ENCODE data around the gene AKAP9. TPM values are rescaled to one million over a fixed set of nuclear protein-coding genes. Genes with fewer than 3 reads are reported as not detected.

Gene AKAP9
- total RNA-seq (2022; extraction: Qiagen RNA extraction): 12.3 to 20.0 TPM (median 12.7 TPM) in 5 replicates

DNA sequence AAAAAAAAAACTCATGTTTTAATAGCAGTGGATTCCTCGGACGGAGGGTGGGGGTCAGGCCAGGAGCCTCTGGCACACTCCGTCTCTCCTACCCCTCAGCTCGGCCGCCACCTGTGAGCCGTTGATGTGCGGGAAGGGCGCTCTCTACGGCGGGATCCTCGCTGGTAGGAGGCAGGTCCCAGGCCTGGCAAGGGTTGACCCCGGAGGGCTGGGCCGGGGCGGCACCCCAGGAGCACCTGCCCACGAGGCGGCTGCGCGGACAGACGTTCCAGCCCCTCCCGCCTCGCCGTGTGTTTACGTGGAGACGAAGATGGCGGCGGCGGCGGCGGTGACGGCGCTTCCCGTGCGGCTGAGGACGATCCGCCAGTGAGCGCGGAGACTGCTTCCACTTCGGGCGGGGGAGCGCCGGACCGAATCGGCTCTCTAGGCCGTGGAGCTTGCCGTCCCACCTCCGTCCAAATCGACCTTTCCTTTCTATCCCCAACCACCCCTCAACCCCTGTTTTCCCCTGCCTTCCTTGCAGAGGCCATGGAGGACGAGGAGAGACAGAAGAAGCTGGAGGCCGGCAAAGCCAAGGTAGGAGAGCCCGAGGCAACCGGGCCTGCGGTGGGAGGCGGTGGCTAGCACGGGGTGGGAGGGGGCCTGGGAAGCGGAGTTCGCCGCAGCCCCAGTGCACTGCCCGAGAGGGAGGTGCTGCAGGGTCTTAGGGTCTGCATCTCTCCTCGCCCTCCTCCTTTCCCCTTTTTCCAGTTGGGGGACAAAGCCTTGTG lies at the start of gene AKAP9:
Gene AKAP9 (plus strand): TSS at position 291 of the 770 bp plus-strand sequence. CDS start 238 bp downstream, at position 529.

DNA sequence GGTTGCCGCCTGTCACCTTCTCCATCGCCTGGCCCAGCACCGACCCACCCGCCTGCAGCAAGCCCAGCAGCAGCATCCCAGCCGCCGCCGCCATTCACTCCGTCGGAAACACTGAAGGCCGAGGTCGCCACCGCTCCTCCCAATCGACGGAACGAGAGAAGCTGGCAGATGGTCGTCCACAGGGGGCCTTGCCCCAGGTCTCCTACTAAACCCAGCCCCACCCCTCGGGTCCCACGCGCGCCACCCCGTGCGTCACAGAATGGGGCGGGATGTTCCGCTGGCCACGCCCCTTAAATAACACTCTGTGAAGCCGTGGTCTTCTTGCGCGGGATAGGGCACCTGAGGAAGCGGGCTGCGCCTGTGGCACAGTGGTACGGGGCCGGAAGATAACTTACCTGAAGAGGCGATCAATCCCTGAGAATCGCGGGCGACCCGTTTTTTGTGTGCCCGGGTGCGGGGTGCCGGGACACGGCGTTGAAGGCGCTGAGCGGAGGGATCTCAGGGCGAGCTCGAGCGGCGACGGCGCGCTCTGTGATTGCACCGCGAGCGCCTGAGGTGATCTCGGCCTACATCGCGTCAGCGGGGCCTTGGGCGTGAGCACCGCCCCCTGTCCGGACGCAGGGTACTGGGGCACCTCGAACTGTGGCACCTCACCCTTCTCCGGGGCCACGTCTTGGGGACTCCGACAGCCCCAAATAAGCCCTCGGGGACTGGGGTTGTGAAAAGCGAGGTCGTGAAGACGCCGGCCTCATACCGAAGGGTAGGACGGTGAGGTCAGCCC lies 193.8 kb downstream of the AKAP9 start, which contains the start of gene CYP51A1:
Gene CYP51A1 (minus strand): TSS at position 207 of the 781 bp plus-strand sequence. CDS start 113 bp downstream, at position 94.

Other genes with a start within 250 kb of the AKAP9 start
- 11.4 to 14.6 TPM (median 11.5 TPM) in 5 replicates for gene MTERF1, start 60.2 kb upstream of the AKAP9 start, total RNA-seq (2022; extraction: Qiagen RNA extraction)
- gene CYP51A1, start 193.6 kb downstream of the AKAP9 start, total RNA-seq (2022; extraction: Qiagen RNA extraction): 40.1 to 58.4 TPM (median 42.9 TPM) in 5 replicates
- not detected in 5 replicates for gene LRRD1, start 238.3 kb downstream of the AKAP9 start, total RNA-seq (2022; extraction: Qiagen RNA extraction)